BE2C (cell line): ENCODE measurements around the gene SYT9.

ENCODE experiments used
- DNase-seq: peaks from one replicate; pipeline ENCODE4 v3.0.0-alpha.2; 2020
- H3K27me3 ChIP-seq: fragments of 250-450 bp; sonication (Bioruptor Pico); 2 replicates; pipeline ENCODE4 v1.5.1; 2020; ENCODE audit warnings: mild to moderate bottlenecking
- H3K36me3 ChIP-seq: fragments of 250-450 bp; sonication (Bioruptor Pico); 2 replicates; pipeline ENCODE4 v1.5.1; 2020; ENCODE audit warnings: mild to moderate bottlenecking
- H3K4me1 ChIP-seq: fragments of 250-450 bp; sonication (Bioruptor Pico); 2 replicates; pipeline ENCODE4 v1.5.1; 2020
- H3K4me3 ChIP-seq: 2 replicates; pipeline ENCODE4 v1.5.1; 2011; ENCODE audit warnings: low read depth, low read length
- H3K9me3 ChIP-seq: fragments of 250-450 bp; sonication (Bioruptor Pico); 2 replicates; pipeline ENCODE4 v1.5.1; 2020
- TF ChIP-seq, protein P1 (sequence below): IDR thresholded peaks from 2 replicates; pipeline ENCODE4 v1.5.1; 2012; ENCODE audit warnings: mild to moderate bottlenecking, low read depth, low read length

SYT9 gene

GRCh38 chr11:7414973-7415817 is 163.5 kb downstream of the SYT9 start:
- TF ChIP-seq, protein P1, sequence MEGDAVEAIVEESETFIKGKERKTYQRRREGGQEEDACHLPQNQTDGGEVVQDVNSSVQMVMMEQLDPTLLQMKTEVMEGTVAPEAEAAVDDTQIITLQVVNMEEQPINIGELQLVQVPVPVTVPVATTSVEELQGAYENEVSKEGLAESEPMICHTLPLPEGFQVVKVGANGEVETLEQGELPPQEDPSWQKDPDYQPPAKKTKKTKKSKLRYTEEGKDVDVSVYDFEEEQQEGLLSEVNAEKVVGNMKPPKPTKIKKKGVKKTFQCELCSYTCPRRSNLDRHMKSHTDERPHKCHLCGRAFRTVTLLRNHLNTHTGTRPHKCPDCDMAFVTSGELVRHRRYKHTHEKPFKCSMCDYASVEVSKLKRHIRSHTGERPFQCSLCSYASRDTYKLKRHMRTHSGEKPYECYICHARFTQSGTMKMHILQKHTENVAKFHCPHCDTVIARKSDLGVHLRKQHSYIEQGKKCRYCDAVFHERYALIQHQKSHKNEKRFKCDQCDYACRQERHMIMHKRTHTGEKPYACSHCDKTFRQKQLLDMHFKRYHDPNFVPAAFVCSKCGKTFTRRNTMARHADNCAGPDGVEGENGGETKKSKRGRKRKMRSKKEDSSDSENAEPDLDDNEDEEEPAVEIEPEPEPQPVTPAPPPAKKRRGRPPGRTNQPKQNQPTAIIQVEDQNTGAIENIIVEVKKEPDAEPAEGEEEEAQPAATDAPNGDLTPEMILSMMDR: no peak
- no peaks in the 10 kb centered on the region for H3K36me3 ChIP-seq
- H3K9me3 ChIP-seq: no peaks in the 10 kb centered on the region
- no peak for DNase-seq
- H3K4me3 ChIP-seq: no peak overlapping the region
- no peaks in the 10 kb centered on the region for H3K27me3 ChIP-seq
- peaks cover 5% of the 10 kb centered on the region; the same call in 1 of the 2 replicates for H3K4me1 ChIP-seq

DNA sequence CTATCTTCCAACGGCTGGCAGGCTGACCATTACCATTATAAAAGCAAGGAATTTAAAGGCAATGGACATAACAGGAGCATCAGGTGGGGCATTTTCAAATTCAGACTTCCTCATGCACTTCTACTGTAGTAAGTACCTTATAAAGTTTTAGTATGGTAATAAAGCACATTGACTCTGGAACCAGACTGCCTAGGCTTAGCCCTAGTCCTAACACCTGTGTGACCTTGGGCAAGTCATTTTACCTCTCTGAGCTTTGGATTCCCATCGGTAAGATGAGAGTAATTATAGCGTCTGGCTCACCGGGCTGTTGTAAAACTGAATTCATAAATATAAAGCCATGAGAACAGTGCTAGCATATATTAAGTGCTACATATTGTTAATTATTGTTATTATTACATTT is 164.4 kb downstream of the SYT9 start:
- H3K4me1 ChIP-seq: peaks cover 5% of the 10 kb centered on the region; the same call in 1 of the 2 replicates
- TF ChIP-seq, protein P1: no peak
- no peak for DNase-seq

DNA sequence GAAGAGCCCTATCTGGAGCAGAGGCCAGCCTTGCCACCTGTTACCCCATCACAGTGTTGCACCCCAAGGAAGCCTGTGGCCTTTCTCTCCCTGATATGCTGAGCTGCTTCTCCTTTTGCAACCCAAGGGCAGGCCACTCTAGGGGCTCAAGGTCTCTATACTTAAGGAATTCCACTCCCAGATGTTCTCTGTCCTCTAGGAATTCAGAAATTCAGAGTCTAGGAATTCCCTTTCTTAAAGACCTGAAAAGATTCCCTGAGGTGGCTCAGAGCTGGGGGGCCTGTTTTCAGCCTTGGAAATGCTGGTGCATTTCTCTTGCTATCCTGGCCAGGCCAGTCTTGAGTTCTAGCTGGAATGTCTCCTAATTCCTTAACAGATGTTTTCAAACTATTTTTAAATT is 165.6 kb downstream of the SYT9 start:
- Histone ChIP-seq H3K9me3 (no peaks in the 10 kb centered on the region), H3K27me3 (no peaks in the 10 kb centered on the region)
- TF ChIP-seq, protein P1: no peak

More for the DNA sequence above, 164.4 kb downstream of the SYT9 start:
- Histone ChIP-seq H3K9me3 (no peaks in the 10 kb centered on the region), H3K36me3 (no peaks in the 10 kb centered on the region), H3K4me3 (no peak overlapping the region), H3K27me3 (no peaks in the 10 kb centered on the region)

DNA sequence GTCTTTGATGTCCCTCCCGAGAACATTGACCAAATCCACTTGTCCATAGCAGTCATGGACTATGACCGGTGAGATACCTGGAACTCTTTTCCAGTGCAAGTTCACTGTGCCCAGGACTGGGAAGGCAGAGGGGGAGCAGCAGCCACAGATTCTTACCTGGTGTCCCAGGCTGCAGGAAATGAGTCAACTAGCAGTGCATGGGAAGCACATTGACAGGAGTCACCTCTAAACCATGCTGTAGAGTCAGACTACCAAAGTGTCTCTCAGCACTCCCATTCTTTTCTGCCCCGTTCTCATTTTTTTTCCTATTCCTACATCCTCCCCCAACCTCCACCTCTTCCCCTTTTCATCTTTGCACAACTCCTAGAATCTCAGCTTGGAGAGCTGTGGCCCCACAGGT is 166.4 kb downstream of the SYT9 start:
- TF ChIP-seq, protein P1: no peak
- DNase-seq: no peak
- Histone ChIP-seq H3K36me3 (no peaks in the 10 kb centered on the region), H3K4me1 (peaks cover 5% of the 10 kb centered on the region; the same call in 1 of the 2 replicates), H3K9me3 (no peaks in the 10 kb centered on the region), H3K27me3 (no peaks in the 10 kb centered on the region), H3K4me3 (no peak overlapping the region)

More for the DNA sequence above, 165.6 kb downstream of the SYT9 start:
- no peaks in the 10 kb centered on the region for H3K36me3 ChIP-seq
- DNase-seq: no peak
- H3K4me1 ChIP-seq: peaks cover 5% of the 10 kb centered on the region; the same call in 1 of the 2 replicates
- H3K4me3 ChIP-seq: no peak overlapping the region

GRCh38 chr11:7418906-7419305 is 167.2 kb downstream of the SYT9 start:
- DNase-seq: peak; percentile 34
- Histone ChIP-seq H3K36me3 (no peaks in the 10 kb centered on the region), H3K27me3 (no peaks in the 10 kb centered on the region), H3K9me3 (no peaks in the 10 kb centered on the region), H3K4me3 (no peak overlapping the region), H3K4me1 (peaks cover 5% of the 10 kb centered on the region; the same call in 1 of the 2 replicates)
- TF ChIP-seq, protein P1: no peak

GRCh38 chr11:7421136-7421535 is 169.4 kb downstream of the SYT9 start:
- DNase-seq: no peak
- no peaks in the 10 kb centered on the region for H3K9me3 ChIP-seq
- no peaks in the 10 kb centered on the region for H3K27me3 ChIP-seq
- H3K36me3 ChIP-seq: no peaks in the 10 kb centered on the region
- TF ChIP-seq, protein P1: no peak
- peaks cover 5% of the 10 kb centered on the region; the same call in 1 of the 2 replicates for H3K4me1 ChIP-seq
- H3K4me3 ChIP-seq: no peak overlapping the region
